Osteoblast (primary cell): ENCODE results near the gene TM4SF4. TPM values are rescaled to one million over a fixed set of nuclear protein-coding genes. Genes with fewer than 3 reads are reported as not detected.
A peak's percentile ranks its signal among the peaks of the same experiment; 100 is the strongest.

Source experiments
- DNase-seq: peaks from one replicate; pipeline ENCODE4 v3.0.0; 2011; ENCODE audit warnings: low spot score, mixed read lengths; ENCODE audit not compliant: insufficient read length; ENCODE audit errors: missing footprints
- H2AFZ ChIP-seq: 2 replicates; pipeline ENCODE4 v1.6.0; 2011; ENCODE audit warnings: mild to moderate bottlenecking, low read length
- H3K27ac ChIP-seq: 2 replicates; pipeline ENCODE4 v1.5.1; 2011; ENCODE audit warnings: mild to moderate bottlenecking, low read depth, low read length, moderate library complexity
- H3K27me3 ChIP-seq: 2 replicates; pipeline ENCODE4 v1.6.0; 2012; ENCODE audit warnings: mild to moderate bottlenecking, control low read depth, inconsistent platforms, low read length, moderate library complexity; ENCODE audit not compliant: insufficient read depth
- H3K36me3 ChIP-seq: 2 replicates; pipeline ENCODE4 v1.5.1; 2011; ENCODE audit warnings: mild to moderate bottlenecking, low read length, control low read depth, moderate library complexity; ENCODE audit not compliant: insufficient read depth
- H3K4me1 ChIP-seq: 2 replicates; pipeline ENCODE4 v1.5.1; 2011; ENCODE audit warnings: mild to moderate bottlenecking, low read length, control low read depth, moderate library complexity; ENCODE audit not compliant: insufficient read depth
- H3K4me2 ChIP-seq: 2 replicates; pipeline ENCODE4 v1.6.0; 2011; ENCODE audit warnings: mild to moderate bottlenecking, low read length; ENCODE audit not compliant: insufficient read depth
- H3K4me3 ChIP-seq: fragments of 200-600 bp; sonication (generic); 3 replicates; pipeline ENCODE4 v1.5.1; 2012; ENCODE audit warnings: mild to moderate bottlenecking, low read length, inconsistent platforms; ENCODE audit not compliant: insufficient read depth
- H3K79me2 ChIP-seq: 2 replicates; pipeline ENCODE4 v1.6.0; 2012; ENCODE audit warnings: mild to moderate bottlenecking, low read length, control low read depth, inconsistent platforms; ENCODE audit not compliant: insufficient read depth
- H3K9me3 ChIP-seq: 2 replicates; pipeline ENCODE4 v1.5.1; 2011; ENCODE audit warnings: low read depth, low read length, control low read depth
- H4K20me1 ChIP-seq: 2 replicates; pipeline ENCODE4 v1.6.0; 2012; ENCODE audit warnings: mild to moderate bottlenecking, low read length, control low read depth; ENCODE audit not compliant: insufficient read depth
- total RNA-seq: library from RNA; depleted of rRNA; stranded (reverse); fragments of >200 nt; gene quantifications from 2 replicates; pipeline ENCODE4 v1.2.3, GENCODE V29; 2012
- TF ChIP-seq, protein P1 (sequence below): IDR thresholded peaks from 2 replicates; pipeline ENCODE4 v1.5.1; 2011; ENCODE audit warnings: mild to moderate bottlenecking, low read depth, low read length, moderate library complexity; ENCODE audit errors: extremely low read depth

TM4SF4 gene
- total RNA-seq, 1 donor: not detected

DNA sequence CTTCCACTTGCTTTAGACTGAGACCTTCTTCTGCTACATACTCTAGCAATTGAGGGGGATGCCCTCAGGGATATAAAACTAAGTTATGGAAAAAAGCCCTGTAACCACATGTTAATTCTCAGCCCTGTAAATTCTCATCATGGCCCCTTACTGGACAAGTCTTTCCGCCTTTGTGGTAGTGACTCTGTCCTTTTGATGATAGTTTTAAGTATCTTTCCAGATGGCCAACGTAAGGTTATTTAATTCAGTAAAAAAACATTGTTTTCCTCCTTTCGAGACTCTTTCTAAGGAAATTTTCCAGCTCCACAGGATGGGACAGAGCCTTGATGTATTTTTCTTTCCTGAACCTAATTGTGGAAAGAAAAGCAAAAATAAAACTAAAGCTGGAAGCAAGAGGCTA is 25.3 kb upstream of the TM4SF4 start:
- peak overlapping the region; percentile 88 for H3K27ac ChIP-seq
- no peaks in the 10 kb centered on the region for H3K9me3 ChIP-seq
- peak overlapping the region; percentile 70 for H3K4me2 ChIP-seq
- TF ChIP-seq, protein P1, sequence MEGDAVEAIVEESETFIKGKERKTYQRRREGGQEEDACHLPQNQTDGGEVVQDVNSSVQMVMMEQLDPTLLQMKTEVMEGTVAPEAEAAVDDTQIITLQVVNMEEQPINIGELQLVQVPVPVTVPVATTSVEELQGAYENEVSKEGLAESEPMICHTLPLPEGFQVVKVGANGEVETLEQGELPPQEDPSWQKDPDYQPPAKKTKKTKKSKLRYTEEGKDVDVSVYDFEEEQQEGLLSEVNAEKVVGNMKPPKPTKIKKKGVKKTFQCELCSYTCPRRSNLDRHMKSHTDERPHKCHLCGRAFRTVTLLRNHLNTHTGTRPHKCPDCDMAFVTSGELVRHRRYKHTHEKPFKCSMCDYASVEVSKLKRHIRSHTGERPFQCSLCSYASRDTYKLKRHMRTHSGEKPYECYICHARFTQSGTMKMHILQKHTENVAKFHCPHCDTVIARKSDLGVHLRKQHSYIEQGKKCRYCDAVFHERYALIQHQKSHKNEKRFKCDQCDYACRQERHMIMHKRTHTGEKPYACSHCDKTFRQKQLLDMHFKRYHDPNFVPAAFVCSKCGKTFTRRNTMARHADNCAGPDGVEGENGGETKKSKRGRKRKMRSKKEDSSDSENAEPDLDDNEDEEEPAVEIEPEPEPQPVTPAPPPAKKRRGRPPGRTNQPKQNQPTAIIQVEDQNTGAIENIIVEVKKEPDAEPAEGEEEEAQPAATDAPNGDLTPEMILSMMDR: no peak
- H3K79me2 ChIP-seq: no peaks in the 10 kb centered on the region
- DNase-seq: peak; percentile 35
- no peaks in the 10 kb centered on the region for H3K27me3 ChIP-seq
- peak overlapping the region; percentile 15 for H3K4me3 ChIP-seq
- H3K36me3 ChIP-seq: peaks cover 5% of the 10 kb centered on the region
- H3K4me1 ChIP-seq: peaks cover 40% of the 10 kb centered on the region
- H4K20me1 ChIP-seq: no peaks in the 10 kb centered on the region
- no peak overlapping the region for H2AFZ ChIP-seq

DNA sequence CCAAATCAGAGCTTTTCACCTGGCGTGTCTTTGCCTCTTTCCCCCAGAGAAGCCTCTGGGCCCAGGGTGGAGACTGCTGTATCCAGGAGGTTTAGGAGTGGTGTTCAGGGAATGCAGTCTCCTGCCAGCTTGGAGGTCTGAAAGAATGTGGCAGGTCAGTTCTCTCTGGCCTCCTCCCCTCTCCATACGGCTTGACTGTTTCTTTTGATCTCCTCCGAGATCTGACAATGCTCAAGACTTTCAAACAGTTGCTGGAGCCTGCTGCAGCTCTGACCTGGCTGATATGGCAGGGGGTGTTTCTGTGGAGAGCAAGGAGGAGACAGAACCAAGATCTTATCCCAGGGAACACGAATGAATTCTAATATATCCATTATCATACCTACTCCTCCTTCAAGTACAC is 24.7 kb upstream of the TM4SF4 start:
- Histone ChIP-seq H4K20me1 (no peaks in the 10 kb centered on the region), H2AFZ (peak overlapping the region; percentile 40), H3K9me3 (no peaks in the 10 kb centered on the region), H3K4me2 (peak overlapping the region; percentile 31), H3K27ac (peak overlapping the region; percentile 88), H3K4me3 (no peak overlapping the region), H3K27me3 (no peaks in the 10 kb centered on the region), H3K4me1 (peaks cover 46% of the 10 kb centered on the region), H3K79me2 (no peaks in the 10 kb centered on the region), H3K36me3 (peaks cover 5% of the 10 kb centered on the region)
- peak; percentile 60 for DNase-seq
- TF ChIP-seq, protein P1: no peak

DNA sequence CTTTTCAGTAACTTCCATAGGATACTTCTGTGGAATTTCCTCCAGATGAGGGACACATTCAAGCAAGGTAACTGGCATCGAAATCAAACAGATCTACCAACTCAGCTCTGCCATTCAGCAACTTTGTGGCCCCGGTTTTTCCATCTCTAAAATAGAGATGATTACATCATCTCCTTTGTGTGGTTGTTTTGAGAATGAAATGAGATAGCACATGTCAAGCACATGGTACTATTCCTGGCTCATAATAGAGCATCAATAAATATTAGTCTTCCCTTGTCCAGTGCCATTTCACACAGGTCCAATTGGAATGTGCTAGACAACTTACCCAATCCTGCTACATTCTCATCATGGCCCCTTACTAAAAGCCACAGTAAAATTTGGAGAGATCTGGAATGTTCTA is 24.2 kb upstream of the TM4SF4 start:
- Histone ChIP-seq H3K4me3 (no peak overlapping the region), H3K27ac (peak overlapping the region; percentile 88), H3K4me2 (no peak overlapping the region), H4K20me1 (no peaks in the 10 kb centered on the region), H3K4me1 (peaks cover 51% of the 10 kb centered on the region), H2AFZ (no peak overlapping the region), H3K36me3 (peaks cover 5% of the 10 kb centered on the region), H3K79me2 (no peaks in the 10 kb centered on the region), H3K9me3 (no peaks in the 10 kb centered on the region), H3K27me3 (no peaks in the 10 kb centered on the region)
- no peak for DNase-seq
- TF ChIP-seq, protein P1: no peak

DNA sequence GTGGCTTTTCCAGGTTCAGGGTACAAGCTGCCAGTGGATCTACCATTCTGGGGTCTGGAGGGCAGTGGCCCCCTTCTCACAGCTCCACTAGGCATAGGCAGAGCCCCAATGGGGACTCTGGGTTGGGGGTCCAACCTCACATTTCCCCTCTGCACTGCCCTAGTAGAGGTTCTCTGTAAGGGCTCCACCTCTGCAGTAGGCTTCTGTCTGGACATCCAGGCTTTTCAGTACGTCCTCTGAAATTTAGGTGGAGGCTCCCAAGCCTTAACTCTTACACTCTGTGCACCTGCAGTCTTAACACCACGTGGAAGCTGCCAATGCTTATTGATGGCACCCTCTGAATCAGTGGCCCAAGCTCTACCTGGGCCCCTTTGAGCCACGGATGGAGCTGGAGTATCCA is 22.5 kb upstream of the TM4SF4 start:
- Histone ChIP-seq H3K79me2 (no peaks in the 10 kb centered on the region), H3K27ac (no peak overlapping the region), H2AFZ (no peak overlapping the region), H3K4me1 (peaks cover 48% of the 10 kb centered on the region), H3K4me3 (no peak overlapping the region), H3K9me3 (no peaks in the 10 kb centered on the region), H3K36me3 (peaks cover 5% of the 10 kb centered on the region), H3K27me3 (no peaks in the 10 kb centered on the region), H4K20me1 (no peaks in the 10 kb centered on the region), H3K4me2 (no peak overlapping the region)
- DNase-seq: no peak
- TF ChIP-seq, protein P1: no peak
